A375 (cell line): ENCODE measurements around the gene RABEPK. TPM values are rescaled to one million over a fixed set of nuclear protein-coding genes. Genes with fewer than 3 reads are reported as not detected.

ENCODE experiments used
- small RNA-seq: library from RNA; depleted of rRNA; stranded (forward); fragments of <200 nt; gene quantifications from one replicate; pipeline ENCODE3, GENCODE V24; 2014
- total RNA-seq: library from RNA; depleted of rRNA; stranded (reverse); fragments of >200 nt; shearing (Covaris generic); gene quantifications from 2 replicates; pipeline ENCODE4 v1.2.3, GENCODE V29; 2014; rRNA removed

Gene RABEPK, protein sequence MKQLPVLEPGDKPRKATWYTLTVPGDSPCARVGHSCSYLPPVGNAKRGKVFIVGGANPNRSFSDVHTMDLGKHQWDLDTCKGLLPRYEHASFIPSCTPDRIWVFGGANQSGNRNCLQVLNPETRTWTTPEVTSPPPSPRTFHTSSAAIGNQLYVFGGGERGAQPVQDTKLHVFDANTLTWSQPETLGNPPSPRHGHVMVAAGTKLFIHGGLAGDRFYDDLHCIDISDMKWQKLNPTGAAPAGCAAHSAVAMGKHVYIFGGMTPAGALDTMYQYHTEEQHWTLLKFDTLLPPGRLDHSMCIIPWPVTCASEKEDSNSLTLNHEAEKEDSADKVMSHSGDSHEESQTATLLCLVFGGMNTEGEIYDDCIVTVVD
- 31.6 and 38.2 TPM in 2 replicates for total RNA-seq

DNA sequence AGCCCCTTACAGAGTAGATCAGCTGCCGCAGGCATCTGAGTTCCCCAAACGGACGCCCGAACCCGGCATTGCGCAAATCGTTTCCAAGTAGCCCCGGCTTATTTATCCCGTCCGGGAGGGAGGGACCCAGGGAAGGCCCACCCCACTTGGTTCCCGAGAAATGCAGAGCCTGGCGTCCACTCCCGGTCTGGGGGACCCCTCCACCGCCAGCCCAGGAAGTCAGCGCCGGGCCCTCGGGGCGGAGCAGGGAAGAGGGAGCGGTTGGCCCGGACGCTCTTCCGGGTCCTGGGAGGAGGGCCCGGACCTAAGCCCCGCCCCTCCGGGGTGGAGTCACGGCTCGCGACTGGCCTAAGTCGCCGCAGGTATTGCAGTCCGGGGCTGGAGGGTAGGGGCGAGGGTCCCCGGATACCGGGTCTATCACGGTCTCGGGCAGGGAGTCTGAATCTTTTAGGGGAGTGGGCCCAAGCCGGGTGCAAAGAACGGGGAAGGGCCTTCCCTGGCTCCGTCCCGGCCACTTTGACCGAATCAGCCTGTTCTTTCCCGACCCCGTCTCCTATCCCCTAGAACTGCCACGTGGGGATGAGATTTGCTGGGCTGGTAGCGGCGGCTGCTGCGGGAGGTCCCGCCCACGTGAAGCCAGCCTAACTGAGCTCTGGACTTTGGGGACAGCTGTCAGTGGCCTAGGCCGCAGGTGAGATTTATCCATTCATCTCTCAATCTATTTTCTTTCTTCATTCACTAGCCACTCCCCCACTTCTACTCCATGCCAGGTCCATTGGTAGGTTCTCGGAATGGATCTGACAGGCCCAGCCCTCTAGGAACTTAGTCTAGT is at the start of gene RABEPK:
RABEPK (plus strand) TSS at position 327 of the 832 bp plus-strand sequence. CDS start 2,472 bp downstream, outside the sequence.

DNA sequence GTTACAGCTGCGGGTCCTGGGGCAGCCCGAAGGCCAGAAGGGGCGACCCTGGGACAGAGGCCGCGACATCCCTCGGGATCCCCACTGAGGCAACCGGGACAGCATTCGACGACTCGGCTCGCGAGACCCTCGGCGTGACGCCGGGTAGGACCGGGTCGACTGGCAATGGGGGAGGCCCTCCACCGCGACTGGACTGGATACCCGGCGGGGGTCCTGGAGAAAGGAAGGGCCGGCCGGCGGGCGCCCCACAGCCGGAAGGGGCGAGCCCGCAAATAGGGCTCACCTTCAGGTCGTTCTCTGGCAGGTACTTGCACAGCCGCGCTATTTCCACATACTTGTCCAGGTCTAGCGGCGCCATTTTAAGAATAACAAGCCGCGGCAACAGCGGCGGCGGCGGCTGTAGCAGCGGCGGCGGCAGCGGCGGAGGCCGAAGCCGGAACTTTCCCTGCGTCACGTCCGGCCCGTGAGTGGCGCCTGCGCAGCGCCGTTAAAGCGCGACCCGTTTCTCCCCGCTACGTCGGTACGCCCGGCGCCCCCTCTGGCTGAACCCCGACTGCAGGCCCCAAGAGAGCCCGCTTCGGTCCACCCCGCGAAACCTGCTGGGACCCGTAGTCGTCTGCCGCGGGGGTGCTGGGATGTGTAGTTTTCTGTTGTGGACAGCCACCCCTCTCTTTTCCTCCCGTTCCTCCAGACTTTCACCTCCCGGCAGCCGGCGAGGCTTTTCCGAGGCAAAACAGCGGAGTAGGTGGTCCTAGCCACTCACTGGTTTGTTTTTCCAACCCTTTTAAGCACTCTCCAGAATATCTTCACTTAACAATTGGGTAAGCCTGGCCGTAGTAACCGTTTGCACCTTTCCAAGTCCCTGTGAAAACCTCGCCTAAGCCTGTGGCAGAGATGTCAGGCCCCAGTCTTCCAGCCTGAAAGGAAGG is 10.7 kb upstream of the RABEPK start, which contains the start of gene PPP6C:
PPP6C (minus strand) TSS at position 443 of the 929 bp plus-strand sequence; CDS start at position 358, 85 bp downstream.

DNA sequence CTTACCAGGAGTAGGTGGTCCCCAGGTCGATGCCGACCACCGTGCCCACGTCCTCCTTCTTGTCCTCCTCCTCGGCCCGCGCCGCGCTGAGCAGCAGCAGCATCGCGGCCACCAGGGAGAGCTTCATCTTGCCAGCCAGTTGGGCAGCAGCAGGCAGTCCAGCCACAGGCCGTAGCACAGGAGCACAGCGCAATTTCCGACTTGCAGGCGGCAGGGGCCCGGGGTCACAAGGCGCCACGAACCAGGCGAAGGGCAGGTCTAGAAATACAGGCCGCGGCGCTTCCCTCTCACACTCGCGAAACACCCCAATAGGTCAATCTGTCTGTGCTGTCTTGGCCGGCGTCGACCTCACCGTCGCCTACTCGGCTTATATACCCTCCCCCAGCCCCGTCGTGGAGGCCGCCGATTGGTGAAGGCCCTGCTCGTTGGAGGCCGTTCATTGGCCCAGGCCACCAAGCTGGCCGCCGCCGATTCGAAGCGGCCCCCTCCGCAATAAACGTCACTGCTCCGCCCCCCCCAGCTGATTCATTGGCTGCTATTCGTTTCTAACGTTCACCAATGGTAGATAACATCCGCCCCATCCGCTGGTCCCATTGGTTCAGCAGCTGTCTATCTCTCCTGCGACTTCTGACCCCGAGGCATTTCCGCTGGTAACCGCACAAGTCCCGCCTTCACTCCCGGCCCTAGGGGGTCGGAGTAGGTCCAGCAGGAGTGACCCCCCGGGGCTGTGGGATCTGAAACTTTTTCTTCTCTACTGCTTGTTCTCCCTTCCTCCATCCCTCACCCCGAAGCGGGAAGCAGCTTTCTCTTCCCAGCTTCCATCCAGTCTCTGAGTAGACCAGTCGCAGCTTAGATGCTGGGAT is 40.9 kb downstream of the RABEPK start, which contains the start of gene HSPA5:
HSPA5 (minus strand) TSS at position 344 of the 863 bp plus-strand sequence; CDS start at position 127, 217 bp downstream.

DNA sequence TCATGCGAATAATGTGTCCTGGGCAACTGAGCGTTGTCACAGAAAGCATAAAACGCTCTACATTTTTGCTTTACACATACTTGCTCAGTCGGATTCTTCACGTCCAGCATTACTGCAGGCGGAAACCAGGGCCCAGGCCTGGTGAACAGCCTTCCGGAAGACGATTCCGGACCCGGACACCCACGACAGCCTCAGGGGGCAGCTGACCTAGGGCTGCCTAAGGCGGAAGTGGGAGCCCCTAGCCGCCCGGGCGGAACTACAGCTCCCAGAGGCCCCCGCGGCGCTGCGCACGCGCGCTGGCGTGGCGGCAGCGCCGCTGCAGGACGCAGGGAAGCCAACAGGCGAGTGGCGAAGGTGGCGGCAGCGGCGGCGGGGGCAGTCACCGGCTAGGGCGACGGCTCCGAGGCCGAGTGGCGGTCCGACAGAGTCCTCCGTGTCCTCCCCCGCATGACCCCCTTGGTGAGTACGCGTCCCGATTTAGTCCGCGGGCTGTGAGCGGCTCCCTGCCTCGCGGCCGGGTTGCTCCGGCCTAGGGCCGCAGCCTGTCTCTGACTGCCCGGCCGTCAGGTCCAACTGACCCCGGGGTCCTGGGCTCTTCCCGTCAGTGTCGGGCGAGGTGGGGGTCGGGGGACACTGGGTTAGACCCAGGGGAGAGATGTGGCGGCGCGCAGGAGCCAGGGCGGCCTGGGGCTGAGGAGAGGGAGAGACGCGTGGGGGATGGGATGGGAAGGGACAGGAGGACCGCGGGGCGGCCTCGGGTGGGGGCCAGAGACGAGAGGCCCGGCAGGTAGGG is 61.4 kb downstream of the RABEPK start, which contains the start of gene GAPVD1:
GAPVD1 (plus strand) TSS at position 326 of the 793 bp plus-strand sequence. CDS start 37,096 bp downstream, outside the sequence.

Small RNAs within 50 kb of the gene (small RNA-seq; reads per million reads assigned to genes)
- gene AL354710.1: not detected

Other genes starting within 250 kb of the RABEPK start
- 1.5 and 2.8 TPM in 2 replicates for gene SCAI, start 57.0 kb upstream of the RABEPK start, total RNA-seq
- gene PPP6C, start 10.7 kb upstream of the RABEPK start, total RNA-seq: 15.7 and 20.0 TPM in 2 replicates
- 110 TPM in 2 replicates for gene HSPA5, start 40.8 kb downstream of the RABEPK start, total RNA-seq
- gene GAPVD1, start 61.3 kb downstream of the RABEPK start, total RNA-seq: 43.2 and 52.2 TPM in 2 replicates